Measurements from ENCODE around the gene PDIA4. TPM values are rescaled to one million over a fixed set of nuclear protein-coding genes. Genes with fewer than 3 reads are reported as not detected.

The PDIA4 gene
- total RNA-seq, 1 donor, result 200 TPM

DNA sequence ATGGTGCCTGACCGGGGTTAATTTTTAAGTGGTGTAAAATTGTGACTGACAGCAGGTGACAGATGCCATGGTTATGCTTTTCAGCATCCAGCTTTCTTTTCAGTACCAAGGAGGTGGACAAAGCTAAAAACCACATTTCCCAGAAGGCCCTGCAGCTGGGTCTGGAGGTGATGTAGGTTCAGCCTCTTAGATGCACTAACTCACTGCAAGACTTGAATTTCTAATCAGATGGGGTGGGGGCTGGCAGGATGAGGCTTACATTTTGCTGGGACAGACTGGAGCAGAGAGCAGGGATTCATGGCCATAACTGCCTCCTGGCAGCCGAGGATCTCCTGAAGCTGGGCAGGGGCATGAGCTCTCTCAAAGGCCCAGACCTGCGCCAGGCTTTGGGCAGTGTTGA, 52.4 kb downstream of the PDIA4 start:
- DNase-seq (ENCODE audit: low read depth), result no peak
- TF ChIP-seq, protein P1, sequence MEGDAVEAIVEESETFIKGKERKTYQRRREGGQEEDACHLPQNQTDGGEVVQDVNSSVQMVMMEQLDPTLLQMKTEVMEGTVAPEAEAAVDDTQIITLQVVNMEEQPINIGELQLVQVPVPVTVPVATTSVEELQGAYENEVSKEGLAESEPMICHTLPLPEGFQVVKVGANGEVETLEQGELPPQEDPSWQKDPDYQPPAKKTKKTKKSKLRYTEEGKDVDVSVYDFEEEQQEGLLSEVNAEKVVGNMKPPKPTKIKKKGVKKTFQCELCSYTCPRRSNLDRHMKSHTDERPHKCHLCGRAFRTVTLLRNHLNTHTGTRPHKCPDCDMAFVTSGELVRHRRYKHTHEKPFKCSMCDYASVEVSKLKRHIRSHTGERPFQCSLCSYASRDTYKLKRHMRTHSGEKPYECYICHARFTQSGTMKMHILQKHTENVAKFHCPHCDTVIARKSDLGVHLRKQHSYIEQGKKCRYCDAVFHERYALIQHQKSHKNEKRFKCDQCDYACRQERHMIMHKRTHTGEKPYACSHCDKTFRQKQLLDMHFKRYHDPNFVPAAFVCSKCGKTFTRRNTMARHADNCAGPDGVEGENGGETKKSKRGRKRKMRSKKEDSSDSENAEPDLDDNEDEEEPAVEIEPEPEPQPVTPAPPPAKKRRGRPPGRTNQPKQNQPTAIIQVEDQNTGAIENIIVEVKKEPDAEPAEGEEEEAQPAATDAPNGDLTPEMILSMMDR (IDR thresholded peaks at IDR 0.05; ENCODE audit: insufficient read depth, low read length), result no peak
- H3K4me3 ChIP-seq (ENCODE audit: low read depth, low read length), result no peak overlapping the region

GRCh38 chr7:148973256-148973655, 55.0 kb downstream of the PDIA4 start:
- no peak for DNase-seq (ENCODE audit: low read depth)
- no peak overlapping the region for H3K4me3 ChIP-seq (ENCODE audit: low read depth, low read length)
- TF ChIP-seq, protein P1 (IDR thresholded peaks at IDR 0.05; ENCODE audit: insufficient read depth, low read length), result no peak

DNA sequence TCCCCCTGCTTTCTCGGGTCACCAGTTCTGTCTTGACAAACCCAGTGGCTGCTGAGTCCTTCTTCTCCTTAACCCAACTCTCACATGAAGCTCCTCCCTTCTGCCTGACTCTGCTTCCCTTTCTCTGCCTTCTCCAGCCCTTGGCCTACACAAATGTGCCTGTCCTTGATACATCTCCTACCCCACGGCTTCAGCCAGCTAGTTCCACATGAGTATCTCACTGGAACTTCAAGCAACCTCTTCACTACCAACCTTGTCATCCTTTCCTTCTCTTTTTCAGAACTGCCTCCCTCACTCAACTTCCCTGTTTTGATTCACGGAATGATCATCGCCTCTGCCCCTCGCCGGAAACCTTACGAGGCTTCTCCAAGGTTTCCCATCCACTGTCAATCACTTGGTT, 55.9 kb downstream of the PDIA4 start:
- no peak for DNase-seq (ENCODE audit: low read depth)
- TF ChIP-seq, protein P1 (IDR thresholded peaks at IDR 0.05; ENCODE audit: insufficient read depth, low read length), result no peak
- H3K4me3 ChIP-seq (ENCODE audit: low read depth, low read length), result no peak overlapping the region

DNA sequence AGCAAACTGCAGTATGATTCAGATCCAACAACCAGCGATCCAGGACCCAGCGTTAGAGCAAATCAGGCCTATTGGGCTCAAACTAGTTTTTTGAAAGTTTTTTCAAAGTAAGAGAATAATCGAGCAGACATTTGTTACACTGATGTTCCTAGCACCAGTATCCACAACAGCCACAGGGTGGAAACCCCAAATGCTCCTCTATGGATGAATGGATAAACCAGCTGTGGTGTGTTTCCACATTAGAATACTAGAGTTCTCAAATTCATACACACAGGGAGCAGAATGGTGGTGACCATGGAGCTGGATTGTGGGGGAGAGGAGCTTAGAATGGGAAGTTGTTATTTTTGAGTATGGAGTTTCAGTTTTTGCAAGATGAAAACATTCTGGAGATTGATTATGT, 60.7 kb downstream of the PDIA4 start:
- no peak for DNase-seq (ENCODE audit: low read depth)
- TF ChIP-seq, protein P1 (IDR thresholded peaks at IDR 0.05; ENCODE audit: insufficient read depth, low read length), result no peak
- H3K4me3 ChIP-seq (ENCODE audit: low read depth, low read length), result no peak overlapping the region

DNA sequence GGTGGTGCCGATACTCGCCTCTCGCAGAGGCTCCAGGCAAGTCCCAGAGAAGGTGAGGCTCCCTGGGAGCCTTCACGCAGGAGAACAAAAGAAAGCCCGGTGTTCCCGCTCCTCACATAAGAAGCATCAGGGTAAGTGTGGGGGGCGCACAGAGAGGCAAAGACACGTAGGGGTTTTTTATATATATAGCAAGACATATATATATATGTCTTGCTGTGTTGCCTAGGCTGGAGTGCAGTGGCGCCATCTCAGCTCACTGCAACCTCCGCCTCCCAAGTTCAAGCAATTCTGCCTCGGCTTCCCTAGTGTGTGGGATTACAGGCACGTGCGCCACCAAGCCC, 61.3 kb downstream of the PDIA4 start:
- peak overlapping the region; percentile 32 for H3K4me3 ChIP-seq (ENCODE audit: low read depth, low read length)
- DNase-seq (ENCODE audit: low read depth), result no peak
- TF ChIP-seq, protein P1 (IDR thresholded peaks at IDR 0.05; ENCODE audit: insufficient read depth, low read length), result no peak

DNA sequence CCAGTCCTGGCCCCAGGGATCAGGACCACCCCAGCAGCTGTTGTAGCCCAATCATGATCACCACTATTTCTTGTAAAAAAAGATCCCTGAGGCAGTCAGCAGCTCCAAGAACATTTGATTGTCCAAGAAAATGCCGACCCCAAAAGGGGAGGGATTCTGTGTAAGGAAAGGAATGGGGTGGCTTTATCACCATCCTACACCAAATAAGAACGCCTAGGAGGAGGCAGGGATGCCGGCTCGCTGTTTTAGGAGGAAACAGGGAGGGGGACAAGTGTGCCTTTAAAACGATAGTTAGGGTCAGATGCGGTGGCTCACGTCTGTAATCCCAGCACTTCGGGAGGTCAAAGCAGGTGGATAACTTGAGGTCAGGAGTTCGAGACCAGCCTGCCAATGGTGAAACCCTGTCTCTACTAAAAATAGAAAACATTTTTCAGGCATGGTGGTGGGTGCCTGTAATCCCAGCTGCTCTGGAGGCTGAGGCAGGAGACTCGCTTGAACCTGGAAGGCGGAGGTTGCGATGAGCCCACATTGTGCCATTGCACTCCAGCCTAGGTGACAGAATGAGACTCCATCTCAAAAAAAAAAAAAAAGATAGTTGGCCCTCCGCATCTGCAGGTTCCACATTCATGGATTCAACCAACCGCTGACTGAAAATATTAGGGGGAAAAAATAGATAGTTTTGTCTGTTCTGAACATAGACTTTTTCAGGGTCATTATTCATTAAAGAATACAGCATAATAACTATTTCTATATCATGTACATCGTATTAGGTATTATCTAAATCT, 63.6 kb downstream of the PDIA4 start:
- peak; percentile 8 for DNase-seq (ENCODE audit: low read depth)
- no peak overlapping the region for H3K4me3 ChIP-seq (ENCODE audit: low read depth, low read length)
- TF ChIP-seq, protein P1 (IDR thresholded peaks at IDR 0.05; ENCODE audit: insufficient read depth, low read length), result no peak
